Measurements from ENCODE around the gene WDPCP.
"Not testable (repeated sequence)": the region's sequence is repeated elsewhere in the genome, so short reads cannot be mapped to it uniquely, and the experiment has no call there.

WDPCP gene, protein sequence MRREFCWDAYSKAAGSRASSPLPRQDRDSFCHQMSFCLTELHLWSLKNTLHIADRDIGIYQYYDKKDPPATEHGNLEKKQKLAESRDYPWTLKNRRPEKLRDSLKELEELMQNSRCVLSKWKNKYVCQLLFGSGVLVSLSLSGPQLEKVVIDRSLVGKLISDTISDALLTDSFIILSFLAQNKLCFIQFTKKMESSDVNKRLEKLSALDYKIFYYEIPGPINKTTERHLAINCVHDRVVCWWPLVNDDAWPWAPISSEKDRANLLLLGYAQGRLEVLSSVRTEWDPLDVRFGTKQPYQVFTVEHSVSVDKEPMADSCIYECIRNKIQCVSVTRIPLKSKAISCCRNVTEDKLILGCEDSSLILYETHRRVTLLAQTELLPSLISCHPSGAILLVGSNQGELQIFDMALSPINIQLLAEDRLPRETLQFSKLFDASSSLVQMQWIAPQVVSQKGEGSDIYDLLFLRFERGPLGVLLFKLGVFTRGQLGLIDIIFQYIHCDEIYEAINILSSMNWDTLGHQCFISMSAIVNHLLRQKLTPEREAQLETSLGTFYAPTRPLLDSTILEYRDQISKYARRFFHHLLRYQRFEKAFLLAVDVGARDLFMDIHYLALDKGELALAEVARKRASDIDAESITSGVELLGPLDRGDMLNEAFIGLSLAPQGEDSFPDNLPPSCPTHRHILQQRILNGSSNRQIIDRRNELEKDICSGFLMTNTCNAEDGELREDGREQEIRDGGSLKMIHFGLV

DNA sequence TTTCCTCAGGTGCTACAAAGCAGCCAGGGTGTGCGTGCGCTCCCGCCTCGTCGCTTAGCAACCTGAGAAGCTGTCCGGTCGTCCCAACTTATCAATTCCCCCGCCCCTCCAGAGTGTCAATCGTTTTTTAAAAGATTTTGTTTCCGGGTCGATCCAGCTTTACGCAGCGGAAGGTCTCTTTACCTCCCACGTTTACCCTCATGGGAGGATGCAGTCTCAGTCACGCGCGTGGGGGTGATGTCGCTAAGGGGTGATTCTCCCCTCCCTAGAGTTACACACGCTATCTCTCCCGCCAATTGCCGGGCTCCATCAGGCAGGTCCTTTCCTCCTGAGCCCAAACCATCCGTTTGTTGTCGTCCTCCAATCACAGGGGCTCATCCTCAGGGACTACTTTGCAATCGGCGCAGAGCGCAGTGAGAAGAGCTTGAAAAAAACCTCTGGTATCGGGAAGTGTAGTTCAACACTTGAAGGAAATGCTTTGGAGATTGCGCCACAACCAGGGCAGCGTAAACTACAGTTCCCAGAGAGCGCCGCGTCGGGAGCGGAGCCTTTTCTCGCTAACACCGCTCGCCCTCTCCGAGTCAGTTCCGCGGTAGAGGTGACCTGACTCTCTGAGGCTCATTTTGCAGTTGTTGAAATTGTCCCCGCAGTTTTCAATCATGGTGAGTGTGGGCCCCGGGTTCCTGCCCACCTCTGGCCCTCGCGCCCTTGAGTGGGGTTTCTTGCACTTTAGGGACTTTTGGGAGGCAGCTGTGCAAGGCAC is at the start of gene WDPCP, which contains the start of gene MDH1:
Gene WDPCP, minus strand, starts transcription at position 93 of the 763 bp plus-strand sequence. CDS start 206 bp downstream, outside the sequence.
Gene MDH1, plus strand, starts transcription at position 579 of the 763 bp plus-strand sequence. Its CDS starts 81 bp downstream, at position 660.
- TF ChIP-seq, protein P1, sequence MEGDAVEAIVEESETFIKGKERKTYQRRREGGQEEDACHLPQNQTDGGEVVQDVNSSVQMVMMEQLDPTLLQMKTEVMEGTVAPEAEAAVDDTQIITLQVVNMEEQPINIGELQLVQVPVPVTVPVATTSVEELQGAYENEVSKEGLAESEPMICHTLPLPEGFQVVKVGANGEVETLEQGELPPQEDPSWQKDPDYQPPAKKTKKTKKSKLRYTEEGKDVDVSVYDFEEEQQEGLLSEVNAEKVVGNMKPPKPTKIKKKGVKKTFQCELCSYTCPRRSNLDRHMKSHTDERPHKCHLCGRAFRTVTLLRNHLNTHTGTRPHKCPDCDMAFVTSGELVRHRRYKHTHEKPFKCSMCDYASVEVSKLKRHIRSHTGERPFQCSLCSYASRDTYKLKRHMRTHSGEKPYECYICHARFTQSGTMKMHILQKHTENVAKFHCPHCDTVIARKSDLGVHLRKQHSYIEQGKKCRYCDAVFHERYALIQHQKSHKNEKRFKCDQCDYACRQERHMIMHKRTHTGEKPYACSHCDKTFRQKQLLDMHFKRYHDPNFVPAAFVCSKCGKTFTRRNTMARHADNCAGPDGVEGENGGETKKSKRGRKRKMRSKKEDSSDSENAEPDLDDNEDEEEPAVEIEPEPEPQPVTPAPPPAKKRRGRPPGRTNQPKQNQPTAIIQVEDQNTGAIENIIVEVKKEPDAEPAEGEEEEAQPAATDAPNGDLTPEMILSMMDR (IDR thresholded peaks at IDR 0.05; ENCODE audit: insufficient read depth, low read length, missing control alignments), result no peak
- DNase-seq (ENCODE audit: low read depth, low spot score), result peak; percentile 100
- H3K4me3 ChIP-seq (ENCODE audit: low read depth, low read length), result peak within 1 kb of the TSS; percentile 92
- ChIA-PET POLR2A (interaction anchor here (0.6 to 2.1 kb wide), 5 partner anchors 9 to 1692 kb away, joined by 3 to 12 read pairs (median 3); partner anchors contain the start of gene UGP2), CTCF (interaction anchor here (1.1 kb wide), 2 partner anchors 12 to 272 kb away, joined by 4 read pairs; no protein-coding TSS in a partner anchor)

DNA sequence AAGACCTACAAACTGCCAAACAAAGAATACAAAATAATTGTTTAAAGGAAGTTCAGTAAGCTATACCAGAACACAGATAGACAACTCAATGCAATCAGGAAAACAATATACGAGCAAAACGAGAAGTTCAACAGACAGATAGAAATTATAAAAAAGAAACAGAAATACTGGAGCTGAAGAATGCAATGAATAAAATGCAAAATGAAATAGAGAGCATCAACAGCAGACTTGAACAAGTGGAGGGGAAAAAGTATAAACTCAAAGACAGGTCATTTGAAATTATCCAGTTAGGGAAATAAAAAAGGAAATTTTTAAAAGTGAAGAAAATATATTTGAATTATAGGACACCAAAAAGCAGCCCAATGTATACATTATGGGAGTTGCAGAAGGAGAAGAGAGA is 44.1 kb upstream of the WDPCP start:
- TF ChIP-seq, protein P1 (IDR thresholded peaks at IDR 0.05; ENCODE audit: insufficient read depth, low read length, missing control alignments), result no peak
- H3K4me3 ChIP-seq (ENCODE audit: low read depth, low read length), result no peak overlapping the region
- CTCF ChIA-PET, result no interaction called here
- POLR2A ChIA-PET, result no interaction called here
- DNase-seq (ENCODE audit: low read depth, low spot score), result no peak

DNA sequence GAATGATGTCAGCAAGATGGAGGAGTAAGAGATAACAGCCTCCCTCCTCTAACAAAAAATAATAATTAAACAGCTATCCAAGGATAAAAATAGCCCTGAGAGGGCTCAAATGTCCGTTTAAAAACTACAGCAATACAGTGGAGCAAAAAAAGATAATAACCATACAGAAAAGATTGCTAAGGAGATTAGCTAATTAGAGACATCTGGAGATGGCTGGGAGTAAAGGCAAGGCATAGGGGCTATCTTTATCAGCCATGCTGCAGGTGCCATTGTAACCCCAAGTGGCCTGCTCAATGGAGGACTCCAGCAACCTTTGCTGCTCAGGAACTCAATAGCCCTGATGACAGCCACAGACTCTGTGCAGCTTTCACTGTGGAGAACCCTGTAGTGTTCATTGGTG is 43.2 kb upstream of the WDPCP start:
- CTCF ChIA-PET, result interaction anchor here (1.4 kb wide), 1 partner anchor 15 kb away, joined by 5 read pairs; no protein-coding TSS in a partner anchor
- no peak for DNase-seq (ENCODE audit: low read depth, low spot score)
- H3K4me3 ChIP-seq (ENCODE audit: low read depth, low read length), result no peak overlapping the region
- POLR2A ChIA-PET, result no interaction called here
- TF ChIP-seq, protein P1 (IDR thresholded peaks at IDR 0.05; ENCODE audit: insufficient read depth, low read length, missing control alignments), result no peak

DNA sequence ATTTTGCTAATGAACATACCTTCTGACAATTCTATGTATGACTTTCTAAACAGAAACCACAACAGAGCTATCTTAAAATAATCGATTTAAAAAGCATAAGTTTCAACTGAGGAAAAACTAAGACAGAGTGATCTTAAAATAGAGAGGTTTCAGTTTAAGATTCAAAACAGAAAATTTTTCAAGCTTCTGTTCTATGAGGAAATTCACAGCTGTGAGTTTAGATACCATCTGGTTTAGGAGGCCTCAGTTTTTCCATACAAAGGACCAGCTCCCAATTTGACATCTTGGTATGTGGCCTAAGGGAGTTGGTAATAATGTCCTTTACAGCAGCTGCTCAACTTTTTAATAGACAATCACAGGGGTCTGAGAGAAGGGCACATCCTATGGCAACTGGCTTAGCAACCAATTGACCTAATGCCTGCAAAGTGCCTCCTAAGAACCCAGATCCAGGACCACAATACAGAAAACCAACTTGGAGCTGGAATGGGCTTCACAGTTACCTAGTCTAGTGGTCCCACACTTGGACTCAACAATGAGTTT is 40.2 kb upstream of the WDPCP start:
- H3K4me3 ChIP-seq (ENCODE audit: low read depth, low read length), result no peak overlapping the region
- ChIA-PET CTCF (interaction anchor here (1.5 kb wide), 1 partner anchor 9 kb away, joined by 4 read pairs; no protein-coding TSS in a partner anchor), POLR2A (no interaction called here)
- TF ChIP-seq, protein P1 (IDR thresholded peaks at IDR 0.05; ENCODE audit: insufficient read depth, low read length, missing control alignments), result no peak
- no peak for DNase-seq (ENCODE audit: low read depth, low spot score)

DNA sequence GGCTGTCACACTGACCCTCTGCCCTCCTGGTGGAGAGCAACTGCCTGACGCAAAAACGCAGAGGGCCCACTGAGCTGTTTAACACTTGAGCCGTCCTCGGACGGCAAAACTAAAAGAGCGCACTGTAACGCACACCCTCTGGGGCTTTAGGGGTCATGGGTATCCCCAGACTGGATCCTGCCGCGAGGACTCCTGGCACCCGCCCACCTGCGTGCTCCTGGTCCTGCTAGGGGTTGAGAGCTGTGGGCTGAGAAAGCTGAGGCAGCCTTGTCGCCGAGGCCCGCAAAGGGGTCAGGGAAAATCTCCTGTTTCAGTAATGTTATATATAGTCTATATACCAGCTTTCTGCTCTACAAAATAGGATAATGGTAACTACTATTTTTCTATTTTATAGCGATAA is 39.6 kb upstream of the WDPCP start:
- ChIA-PET CTCF (interaction anchor here (1.5 kb wide), 1 partner anchor 9 kb away, joined by 4 read pairs; no protein-coding TSS in a partner anchor), POLR2A (no interaction called here)
- DNase-seq (ENCODE audit: low read depth, low spot score), result no peak
- H3K4me3 ChIP-seq (ENCODE audit: low read depth, low read length), result no peak overlapping the region
- TF ChIP-seq, protein P1 (IDR thresholded peaks at IDR 0.05; ENCODE audit: insufficient read depth, low read length, missing control alignments), result no peak

DNA sequence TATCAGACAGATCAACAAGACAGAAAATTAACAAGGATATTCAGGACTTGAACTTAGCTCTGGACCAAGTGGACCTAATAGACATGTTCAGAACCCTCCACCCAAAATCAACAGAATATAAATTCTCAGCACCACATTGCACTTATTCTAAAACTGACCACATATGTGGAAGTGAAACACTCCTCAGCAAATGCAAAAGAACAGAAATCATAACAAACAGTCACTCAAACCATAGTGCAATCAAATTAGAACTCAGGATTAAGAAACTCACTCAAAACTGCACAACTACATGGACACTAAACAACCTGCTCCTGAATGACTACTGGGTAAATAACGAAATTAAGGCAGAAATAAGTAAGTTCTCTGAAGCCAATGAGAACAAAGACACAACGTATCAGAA is 35.5 kb upstream of the WDPCP start:
- DNase-seq (ENCODE audit: low read depth, low spot score); POLR2A ChIA-PET; CTCF ChIA-PET; H3K4me3 ChIP-seq (ENCODE audit: low read depth, low read length): not testable (repeated sequence)
